Glomerular visceral epithelial cell (primary cell): ENCODE data around the gene IL6ST.

Experiments
- DNase-seq: peaks from one replicate; pipeline ENCODE4 v3.0.0-alpha.2; 2016; ENCODE audit errors: extremely low spot score

IL6ST gene

GRCh38 chr5:55896663-55897062 is 98.1 kb downstream of the IL6ST start:
- no peak for DNase-seq

- DNase-seq, result no peak
Observed at GRCh38 chr5:55896238-55896637, 98.5 kb downstream of the IL6ST start.

DNA sequence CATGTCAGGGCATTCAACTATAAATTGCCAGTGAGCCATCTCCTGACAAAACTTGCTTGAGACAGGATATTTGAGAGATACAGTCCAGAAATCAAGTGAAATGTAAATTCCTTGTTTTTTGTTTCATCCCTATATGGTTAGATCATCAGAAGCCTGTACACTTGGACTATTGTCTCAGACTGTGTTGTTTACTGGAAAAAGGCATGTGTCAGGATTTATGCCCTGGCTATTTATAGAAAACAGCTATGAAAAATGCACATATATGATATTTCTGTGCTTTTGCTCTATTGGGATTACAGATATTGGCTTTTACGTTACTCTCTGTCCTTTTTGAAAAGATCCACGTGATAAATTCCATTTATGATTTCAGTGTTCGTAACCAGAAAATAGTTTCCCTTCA is 99.4 kb downstream of the IL6ST start:
- no peak for DNase-seq

- no peak for DNase-seq
Observed at GRCh38 chr5:55894135-55894534, 100.6 kb downstream of the IL6ST start.

- DNase-seq, result no peak
Observed at GRCh38 chr5:55892479-55892878, 102.3 kb downstream of the IL6ST start.

- DNase-seq, result no peak
Observed at GRCh38 chr5:55888205-55888604, 106.6 kb downstream of the IL6ST start.

DNA sequence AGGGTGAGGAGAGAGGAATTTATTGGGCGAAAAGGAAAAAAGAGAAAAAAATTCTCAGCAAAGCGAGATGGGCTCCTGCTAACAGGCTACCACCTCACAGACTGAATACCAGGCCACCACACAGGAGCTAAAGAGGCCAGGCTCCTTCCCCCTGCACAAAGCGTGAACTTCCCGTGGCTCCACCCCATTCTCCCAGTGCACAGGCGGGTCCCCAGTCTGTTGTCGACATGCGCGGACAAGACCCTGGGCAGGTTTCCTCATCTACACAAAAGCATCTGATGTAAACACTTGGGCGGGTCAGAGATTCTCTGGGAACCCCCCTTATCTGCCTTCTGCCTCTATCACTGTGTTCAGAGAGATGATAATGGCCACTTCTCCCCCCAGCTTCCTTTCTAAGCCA is 109.4 kb downstream of the IL6ST start:
- DNase-seq, result no peak
